Mesenchymal stem cell (in vitro differentiated cells and primary cell): Measurements from ENCODE around the gene C1QL3.
A peak's percentile ranks its signal among the peaks of the same experiment; 100 is the strongest.

Experiments used
- DNase-seq: peaks from one replicate; pipeline ENCODE4 v3.0.0-alpha.2; 2013
- H2AFZ ChIP-seq: one replicate; pipeline ENCODE4 v1.6.1; 2013; ENCODE audit warnings: low read depth, mild to moderate bottlenecking, control low read depth, inconsistent platforms, low read length, moderate library complexity
- H2AK5ac ChIP-seq: 2 replicates; pipeline ENCODE4 v1.6.1; 2013; ENCODE audit warnings: low read length, moderate library complexity, mild to moderate bottlenecking, inconsistent platforms; ENCODE audit not compliant: severe bottlenecking
- H2BK120ac ChIP-seq: one replicate; pipeline ENCODE4 v1.6.1; 2013; ENCODE audit warnings: low read depth, mild to moderate bottlenecking, inconsistent platforms, low read length, moderate library complexity
- H2BK12ac ChIP-seq, 2 experiments: one replicate each; pipeline ENCODE4 v1.6.1; 2013; ENCODE audit warnings: inconsistent platforms in 2 of 2, low read length in 2 of 2, mild to moderate bottlenecking in 2 of 2, moderate library complexity in 2 of 2, control low read depth in 1 of 2
- H2BK15ac ChIP-seq: one replicate; pipeline ENCODE4 v1.6.1; 2013; ENCODE audit warnings: mild to moderate bottlenecking, low read depth, inconsistent platforms; ENCODE audit not compliant: poor library complexity, severe bottlenecking
- H2BK5ac ChIP-seq: 2 replicates; pipeline ENCODE4 v1.6.1; 2013; ENCODE audit warnings: low read depth, mild to moderate bottlenecking, low read length, control low read depth, inconsistent platforms; ENCODE audit not compliant: poor library complexity, severe bottlenecking
- H3K14ac ChIP-seq, 2 experiments: one replicate each; pipeline ENCODE4 v1.6.1; 2013; ENCODE audit warnings: inconsistent platforms in 2 of 2, low read length in 2 of 2, control low read depth in 1 of 2, mild to moderate bottlenecking in 1 of 2, moderate library complexity in 1 of 2
- H3K18ac ChIP-seq, 2 experiments: one replicate each; pipeline ENCODE4 v1.6.1; 2013; ENCODE audit warnings: inconsistent platforms in 2 of 2, low read length in 2 of 2, control low read depth in 1 of 2, low read depth in 1 of 2, mild to moderate bottlenecking in 1 of 2
- H3K23ac ChIP-seq, 2 experiments: one replicate each; pipeline ENCODE4 v1.6.1; 2013; ENCODE audit warnings: inconsistent platforms in 2 of 2, low read length in 2 of 2, mild to moderate bottlenecking in 2 of 2, moderate library complexity in 2 of 2, control low read depth in 1 of 2
- H3K27ac ChIP-seq: 2 replicates; pipeline ENCODE4 v1.5.1; 2013; ENCODE audit warnings: mild to moderate bottlenecking, moderate library complexity, low read length, control low read depth, inconsistent platforms; ENCODE audit not compliant: poor library complexity, severe bottlenecking
- H3K27me3 ChIP-seq, 2 experiments: 2 replicates each; pipeline versions ENCODE4 v1.6.1 to v1.7.0; 2013; ENCODE audit warnings: low read length in 2 of 2, mild to moderate bottlenecking in 2 of 2, moderate library complexity in 2 of 2, control low read depth in 1 of 2, inconsistent platforms in 1 of 2; ENCODE audit not compliant: control insufficient read depth in 1 of 2, insufficient read depth in 1 of 2
- H3K36me3 ChIP-seq, 2 experiments: 2 replicates each; pipeline versions ENCODE4 v1.6.1 to v1.7.0; 2013; ENCODE audit warnings: low read length in 2 of 2, control low read depth in 1 of 2, inconsistent platforms in 1 of 2, low read depth in 1 of 2, mild to moderate bottlenecking in 1 of 2; ENCODE audit not compliant: insufficient read depth in 2 of 2, control insufficient read depth in 1 of 2
- H3K4ac ChIP-seq, 2 experiments: one replicate each; pipeline ENCODE4 v1.6.1; 2013; ENCODE audit warnings: inconsistent platforms in 2 of 2, low read length in 2 of 2, mild to moderate bottlenecking in 2 of 2, moderate library complexity in 2 of 2, control low read depth in 1 of 2, low read depth in 1 of 2
- H3K4me1 ChIP-seq: 2 replicates; pipeline ENCODE4 v1.6.1; 2013; ENCODE audit warnings: low read depth, low read length, control low read depth; ENCODE audit not compliant: control insufficient read depth, insufficient read depth
- H3K4me2 ChIP-seq: 2 replicates; pipeline ENCODE4 v1.6.1; 2013; ENCODE audit warnings: low read length, mild to moderate bottlenecking, inconsistent platforms; ENCODE audit not compliant: poor library complexity, severe bottlenecking
- H3K4me3 ChIP-seq, 2 experiments: 2 replicates each; pipeline versions ENCODE4 v1.5.1 to v1.7.0; 2013; ENCODE audit warnings: low read length in 2 of 2, mild to moderate bottlenecking in 2 of 2, control low read depth in 1 of 2, low read depth in 1 of 2; ENCODE audit not compliant: insufficient read depth in 1 of 2
- H3K79me1 ChIP-seq: replicated peaks from 2 replicates; pipeline ENCODE4 v1.6.1; 2013; ENCODE audit warnings: mild to moderate bottlenecking, control low read depth, low read length, inconsistent platforms; ENCODE audit not compliant: poor library complexity, severe bottlenecking
- H3K9ac ChIP-seq: 2 replicates; pipeline ENCODE4 v1.7.0; 2013; ENCODE audit warnings: mild to moderate bottlenecking, low read length, moderate library complexity
- H3K9me3 ChIP-seq: 2 replicates; pipeline ENCODE4 v1.7.0; 2013; ENCODE audit warnings: mild to moderate bottlenecking, low read length; ENCODE audit not compliant: control insufficient read depth
- H4K8ac ChIP-seq: one replicate; pipeline ENCODE4 v1.6.1; 2013; ENCODE audit warnings: inconsistent platforms, mild to moderate bottlenecking, low read length, moderate library complexity
- H4K91ac ChIP-seq: one replicate; pipeline ENCODE4 v1.6.1; 2013; ENCODE audit warnings: mild to moderate bottlenecking, low read length, inconsistent platforms
- WGBS: methylation state at CpG from one replicate; pipeline ENCODE4 v1.1.7; 2013; ENCODE audit warnings: mixed read lengths; 5-methylcytosine and 5-hydroxymethylcytosine counted together

The C1QL3 gene

GRCh38 chr10:16544591-16544990 lies 22.9 kb upstream of the C1QL3 start:
- Histone ChIP-seq H2AFZ (no peak overlapping the region), H3K36me3 (no peaks in the 10 kb centered on the region), H3K4me1 (no peaks in the 10 kb centered on the region), H4K8ac (no peak overlapping the region), H3K4me2 (no peak overlapping the region), H3K18ac (no peak overlapping the region), H2BK120ac (no peak overlapping the region), H3K9ac (no peak overlapping the region), H3K9me3 (no peaks in the 10 kb centered on the region), H2BK15ac (no peak overlapping the region), H3K14ac (no peak overlapping the region), H3K27me3 (peaks cover 0 to 45% of the 10 kb centered on the region in 2 experiments), H2BK5ac (no peak overlapping the region), H2AK5ac (no peak overlapping the region), H2BK12ac (no peak overlapping the region), H3K27ac (no peak overlapping the region), H3K79me1 (no peaks in the 10 kb centered on the region), H3K4ac (no peak overlapping the region), H3K4me3 (no peak overlapping the region), H3K23ac (no peak overlapping the region), H4K91ac (no peak overlapping the region)
- no peak for DNase-seq
- 75% methylated on average over 3 of the region's 4 CpGs for WGBS

GRCh38 chr10:16544099-16544498 lies 22.4 kb upstream of the C1QL3 start:
- no peak overlapping the region for H2AK5ac ChIP-seq
- H2BK5ac ChIP-seq, result no peak overlapping the region
- H3K4ac ChIP-seq, result no peak overlapping the region
- H2BK120ac ChIP-seq, result no peak overlapping the region
- H3K79me1 ChIP-seq, result no peaks in the 10 kb centered on the region
- no peak overlapping the region for H3K14ac ChIP-seq
- 94% methylated on average over 3 of the region's 3 CpGs for WGBS
- H2BK12ac ChIP-seq, result no peak overlapping the region
- no peak overlapping the region for H2BK15ac ChIP-seq
- H3K4me1 ChIP-seq, result no peaks in the 10 kb centered on the region
- no peaks in the 10 kb centered on the region for H3K36me3 ChIP-seq
- H3K23ac ChIP-seq, result no peak overlapping the region
- no peak overlapping the region for H2AFZ ChIP-seq
- H3K27ac ChIP-seq, result no peak overlapping the region
- H3K18ac ChIP-seq, result no peak overlapping the region
- no peak overlapping the region for H4K91ac ChIP-seq
- no peak for DNase-seq
- H3K9me3 ChIP-seq, result no peaks in the 10 kb centered on the region
- no peak overlapping the region for H3K9ac ChIP-seq
- no peak overlapping the region for H3K4me3 ChIP-seq
- no peak overlapping the region for H3K4me2 ChIP-seq
- H3K27me3 ChIP-seq, result peaks cover 4 to 46% of the 10 kb centered on the region in 2 experiments
- no peak overlapping the region for H4K8ac ChIP-seq

- Histone ChIP-seq H3K4me2 (no peak overlapping the region), H3K9ac (no peak overlapping the region), H3K4ac (no peak overlapping the region), H3K18ac (no peak overlapping the region), H3K27ac (no peak overlapping the region), H3K27me3 (peaks cover 4 to 10% of the 10 kb centered on the region in 2 experiments), H2BK120ac (no peak overlapping the region), H2AFZ (no peak overlapping the region), H3K36me3 (no peaks in the 10 kb centered on the region), H3K9me3 (no peaks in the 10 kb centered on the region), H3K79me1 (no peaks in the 10 kb centered on the region), H3K14ac (no peak overlapping the region), H2BK15ac (no peak overlapping the region), H3K4me1 (no peaks in the 10 kb centered on the region), H4K91ac (no peak overlapping the region), H2BK12ac (no peak overlapping the region), H2BK5ac (no peak overlapping the region), H3K4me3 (no peak overlapping the region), H4K8ac (no peak overlapping the region), H2AK5ac (no peak overlapping the region), H3K23ac (no peak overlapping the region)
- DNase-seq, result no peak
- 92% methylated on average over 5 of the region's 5 CpGs for WGBS
Measured at GRCh38 chr10:16536155-16536554, 14.5 kb upstream of the C1QL3 start.

- WGBS, result 97% methylated on average over 2 of the region's 3 CpGs
- no peak overlapping the region for H4K8ac ChIP-seq
Measured at GRCh38 chr10:16529853-16530252, 8.2 kb upstream of the C1QL3 start.

More at GRCh38 chr10:16529853-16530252, 8.2 kb upstream of the C1QL3 start:
- H3K9ac ChIP-seq, result no peak overlapping the region
- no peak for DNase-seq
- H3K14ac ChIP-seq, result no peak overlapping the region
- H3K4me1 ChIP-seq, result no peaks in the 10 kb centered on the region
- H3K18ac ChIP-seq, result no peak overlapping the region
- no peak overlapping the region for H2BK12ac ChIP-seq
- H3K9me3 ChIP-seq, result no peaks in the 10 kb centered on the region
- H2BK120ac ChIP-seq, result no peak overlapping the region
- H2BK5ac ChIP-seq, result no peak overlapping the region
- H3K4ac ChIP-seq, result no peak overlapping the region
- H3K79me1 ChIP-seq, result no peaks in the 10 kb centered on the region
- H2BK15ac ChIP-seq, result no peak overlapping the region
- H3K36me3 ChIP-seq, result no peaks in the 10 kb centered on the region
- H3K27ac ChIP-seq, result no peak overlapping the region
- peak overlapping the region; percentile 9 for H3K4me2 ChIP-seq
- H4K91ac ChIP-seq, result no peak overlapping the region
- H2AFZ ChIP-seq, result no peak overlapping the region
- H3K4me3 ChIP-seq, result no peak overlapping the region
- no peak overlapping the region for H2AK5ac ChIP-seq
- H3K27me3 ChIP-seq, result peaks cover 12% of the 10 kb centered on the region in 2 experiments
- H3K23ac ChIP-seq, result no peak overlapping the region
